ENCODE data around the gene TRERF1.
"Not testable (repeated sequence)": the region's sequence is repeated elsewhere in the genome, so short reads cannot be mapped to it uniquely, and the experiment has no call there.

TRERF1 gene

GRCh38 chr6:42212442-42212841 lies 239.3 kb downstream of the TRERF1 start:
- TF ChIP-seq CTCF (IDR thresholded peaks at IDR 0.05; ENCODE audit: unreplicated experiment in 3 of 3) = no peak
- no peak overlapping the region for H3K27ac Mint-ChIP-seq
- no peaks in the 10 kb centered on the region for H3K9me3 Mint-ChIP-seq
- H3K4me1 Mint-ChIP-seq = peaks cover 14% of the 10 kb centered on the region
- H3K4me3 Mint-ChIP-seq = no peak overlapping the region
- H3K36me3 Mint-ChIP-seq (ENCODE audit: low read depth) = peaks cover 41% of the 10 kb centered on the region
- H3K27me3 Mint-ChIP-seq (ENCODE audit: low read depth) = no peaks in the 10 kb centered on the region

GRCh38 chr6:42211726-42212125 lies 240.0 kb downstream of the TRERF1 start:
- no peak for TF ChIP-seq CTCF (IDR thresholded peaks at IDR 0.05; ENCODE audit: unreplicated experiment in 3 of 3)
- no peaks in the 10 kb centered on the region for H3K27me3 Mint-ChIP-seq (ENCODE audit: low read depth)
- peaks cover 41% of the 10 kb centered on the region for H3K36me3 Mint-ChIP-seq (ENCODE audit: low read depth)
- no peaks in the 10 kb centered on the region for H3K9me3 Mint-ChIP-seq
- no peak overlapping the region for H3K4me3 Mint-ChIP-seq
- no peak overlapping the region for H3K27ac Mint-ChIP-seq
- peaks cover 13% of the 10 kb centered on the region for H3K4me1 Mint-ChIP-seq

GRCh38 chr6:42210551-42210950 lies 241.2 kb downstream of the TRERF1 start:
- peak overlapping the region; percentile 50 to 68 (median 62) for H3K27ac Mint-ChIP-seq
- peaks cover 13% of the 10 kb centered on the region for H3K4me1 Mint-ChIP-seq
- TF ChIP-seq CTCF (IDR thresholded peaks at IDR 0.05; ENCODE audit: unreplicated experiment in 3 of 3) = no peak
- H3K4me3 Mint-ChIP-seq = no peak overlapping the region
- peaks cover 45% of the 10 kb centered on the region for H3K36me3 Mint-ChIP-seq (ENCODE audit: low read depth)
- no peaks in the 10 kb centered on the region for H3K9me3 Mint-ChIP-seq
- no peaks in the 10 kb centered on the region for H3K27me3 Mint-ChIP-seq (ENCODE audit: low read depth)

- peaks cover 53% of the 10 kb centered on the region for H3K36me3 Mint-ChIP-seq (ENCODE audit: low read depth)
- H3K27ac Mint-ChIP-seq; H3K9me3 Mint-ChIP-seq; H3K4me1 Mint-ChIP-seq; H3K4me3 Mint-ChIP-seq; H3K27me3 Mint-ChIP-seq (ENCODE audit: low read depth): not testable (repeated sequence)
Measured at GRCh38 chr6:42207559-42207958, 244.2 kb downstream of the TRERF1 start.

- no peak overlapping the region for H3K4me3 Mint-ChIP-seq
- H3K9me3 Mint-ChIP-seq = no peaks in the 10 kb centered on the region
- no peak for TF ChIP-seq CTCF (IDR thresholded peaks at IDR 0.05; ENCODE audit: unreplicated experiment in 3 of 3)
- peak overlapping the region in 1 of 3 experiments; percentile 58 for H3K27ac Mint-ChIP-seq
- no peaks in the 10 kb centered on the region for H3K4me1 Mint-ChIP-seq
- H3K36me3 Mint-ChIP-seq (ENCODE audit: low read depth) = peaks cover 57% of the 10 kb centered on the region
- no peaks in the 10 kb centered on the region for H3K27me3 Mint-ChIP-seq (ENCODE audit: low read depth)
Measured at GRCh38 chr6:42204768-42205282, 246.9 kb downstream of the TRERF1 start.

GRCh38 chr6:42203183-42203582 lies 248.5 kb downstream of the TRERF1 start:
- no peaks in the 10 kb centered on the region for H3K9me3 Mint-ChIP-seq
- no peak overlapping the region for H3K27ac Mint-ChIP-seq
- no peak for TF ChIP-seq CTCF (IDR thresholded peaks at IDR 0.05; ENCODE audit: unreplicated experiment in 3 of 3)
- no peaks in the 10 kb centered on the region for H3K27me3 Mint-ChIP-seq (ENCODE audit: low read depth)
- H3K4me3 Mint-ChIP-seq = no peak overlapping the region
- H3K36me3 Mint-ChIP-seq (ENCODE audit: low read depth) = peaks cover 50% of the 10 kb centered on the region
- no peaks in the 10 kb centered on the region for H3K4me1 Mint-ChIP-seq

GRCh38 chr6:42202131-42202915 lies 249.4 kb downstream of the TRERF1 start:
- peaks cover 42% of the 10 kb centered on the region for H3K36me3 Mint-ChIP-seq (ENCODE audit: low read depth)

More at GRCh38 chr6:42202131-42202915, 249.4 kb downstream of the TRERF1 start:
- not testable (repeated sequence) for H3K27me3 Mint-ChIP-seq (ENCODE audit: low read depth); H3K27ac Mint-ChIP-seq; H3K4me1 Mint-ChIP-seq; H3K4me3 Mint-ChIP-seq; H3K9me3 Mint-ChIP-seq

Measured in nephron (organoid).